K562 (cell line): ENCODE results near the gene NAA15. TPM values are rescaled to one million over a fixed set of nuclear protein-coding genes. Genes with fewer than 3 reads are reported as not detected.

ENCODE experiments used
- CEBPB ChIP-seq: fragments of 450-650 bp; IDR thresholded peaks from 2 replicates; pipeline ENCODE4 v1.6.1; 2016; ENCODE audit warnings: missing genetic modification characterization, missing compliant biosample characterization
- CHD1 ChIP-seq: fragments of 200-600 bp; sonication (generic); IDR thresholded peaks from one replicate; pipeline ENCODE4 v1.6.1; 2012; ENCODE audit warnings: mild to moderate bottlenecking, moderate library complexity, low read length, inconsistent platforms
- MEF2D ChIP-seq: conservative IDR thresholded peaks from 2 replicates; pipeline ENCODE4 v1.6.1; 2016; ENCODE audit warnings: low read depth, missing genetic modification characterization, missing compliant biosample characterization
- SAFB ChIP-seq: fragments of 200-400 bp; formaldehyde crosslinking; IDR thresholded peaks from 2 replicates; pipeline ENCODE4 v1.6.1; 2017; ENCODE audit warnings: low read depth, low read length, borderline replicate concordance
- SIN3B ChIP-seq: fragments of 450-650 bp; IDR thresholded peaks from 2 replicates; pipeline ENCODE4 v1.6.1; 2017; ENCODE audit warnings: low read depth, mild to moderate bottlenecking, moderate library complexity
- TCF3 ChIP-seq: sonication (generic); formaldehyde crosslinking; IDR thresholded peaks from 2 replicates; pipeline ENCODE4 v1.4.0; 2020; ENCODE audit warnings: mild to moderate bottlenecking, missing genetic modification reagents
- TEAD2 ChIP-seq: fragments of 450-650 bp; IDR thresholded peaks from 2 replicates; pipeline ENCODE4 v1.6.1; 2016; ENCODE audit warnings: missing genetic modification characterization, control low read depth, missing compliant biosample characterization
- XRCC5 ChIP-seq: fragments of 200-400 bp; formaldehyde crosslinking; IDR thresholded peaks from 2 replicates; pipeline ENCODE4 v1.6.1; 2017; ENCODE audit warnings: low read depth, mild to moderate bottlenecking, low read length
- ZFP36 ChIP-seq: fragments of 150-350 bp; IDR thresholded peaks from 2 replicates; pipeline ENCODE4 v1.6.1; 2018; ENCODE audit warnings: low read length, low read depth; ENCODE audit not compliant: partially characterized antibody
- ZNF253 ChIP-seq: fragments of 250-450 bp; sonication (Bioruptor Pico); conservative IDR thresholded peaks from 2 replicates; pipeline ENCODE4 v1.6.1; 2021; ENCODE audit warnings: mild to moderate bottlenecking
- ZNF354B ChIP-seq: fragments of 250-450 bp; sonication (Bioruptor Pico); IDR thresholded peaks from 2 replicates; pipeline ENCODE4 v1.4.0; 2020
- ZNF695 ChIP-seq: fragments of 450-650 bp; formaldehyde crosslinking; IDR thresholded peaks from 2 replicates; pipeline ENCODE4 v1.4.0; 2020; ENCODE audit warnings: mild to moderate bottlenecking, moderate library complexity
- polyA plus RNA-seq, 8 experiments: library from polyadenylated mRNA; depleted of rRNA in 4 of 8; stranded (reverse) in 5 of 8; unstranded in 3 of 8; fragments of >200 nt; fragmentation: Nextera tagmentation in 2 of 8; fragmentation: Illumina TruSeq in 1 of 8; extraction: Ambion mirVana in 2 of 8; extraction: Trizol in 1 of 8; gene quantifications; 2 replicates each; pipeline versions ENCODE4 v1.2.1 to v1.2.3, GENCODE V29; 2011 to 2014; ENCODE audit warnings: inconsistent platforms in 1 of 8, missing spikeins in 1 of 8
- total RNA-seq, 7 experiments: library from RNA; depleted of rRNA in 6 of 7; stranded (reverse); fragments of >200 nt in 6 of 7; fragmentation: Illumina TruSeq in 2 of 7; extraction: Trizol in 2 of 7; gene quantifications; 2 replicates each; pipeline versions ENCODE4 v1.2.1 to v1.2.3, GENCODE V29; 2011 to 2021; ENCODE audit warnings: low replicate concordance in 1 of 7
- TF ChIP-seq, protein P1 (sequence below): IDR thresholded peaks from 2 replicates; pipeline ENCODE4 v1.6.1; 2012; ENCODE audit warnings: low read depth, low read length, improper control_type of control experiment, borderline replicate concordance
- TF ChIP-seq, protein P2 (sequence below): fragments of 450-650 bp; formaldehyde crosslinking; IDR thresholded peaks from 2 replicates; pipeline ENCODE4 v1.4.0; 2020; ENCODE audit warnings: mild to moderate bottlenecking, moderate library complexity
- TF ChIP-seq, protein P3 (sequence below): sonication (generic); formaldehyde crosslinking; IDR thresholded peaks from 2 replicates; pipeline ENCODE4 v1.8.0; 2022; ENCODE audit warnings: mild to moderate bottlenecking, missing genetic modification reagents
- TF ChIP-seq, protein P4 (sequence below): fragments of 450-650 bp; IDR thresholded peaks from one replicate; pipeline ENCODE4 v1.6.1; 2018; ENCODE audit warnings: mild to moderate bottlenecking, moderate library complexity; ENCODE audit not compliant: partially characterized antibody
- TF ChIP-seq, protein P5 (sequence below): fragments of 450-650 bp; IDR thresholded peaks from 2 replicates; pipeline ENCODE4 v1.7.1; 2018; ENCODE audit warnings: mild to moderate bottlenecking, low read depth; ENCODE audit not compliant: partially characterized antibody
- TF ChIP-seq, protein P6 (sequence below): fragments of 250-450 bp; sonication (Bioruptor Pico); IDR thresholded peaks from 2 replicates; pipeline ENCODE4 v1.8.0; 2022; ENCODE audit warnings: inconsistent platforms

NAA15 gene
- total and polyA plus RNA-seq, 9 of the 15 experiments (the other 6 are each of a cell fraction or from before 2014, with no cell fraction given) = 37.8 to 117 (median 63.2) TPM

DNA sequence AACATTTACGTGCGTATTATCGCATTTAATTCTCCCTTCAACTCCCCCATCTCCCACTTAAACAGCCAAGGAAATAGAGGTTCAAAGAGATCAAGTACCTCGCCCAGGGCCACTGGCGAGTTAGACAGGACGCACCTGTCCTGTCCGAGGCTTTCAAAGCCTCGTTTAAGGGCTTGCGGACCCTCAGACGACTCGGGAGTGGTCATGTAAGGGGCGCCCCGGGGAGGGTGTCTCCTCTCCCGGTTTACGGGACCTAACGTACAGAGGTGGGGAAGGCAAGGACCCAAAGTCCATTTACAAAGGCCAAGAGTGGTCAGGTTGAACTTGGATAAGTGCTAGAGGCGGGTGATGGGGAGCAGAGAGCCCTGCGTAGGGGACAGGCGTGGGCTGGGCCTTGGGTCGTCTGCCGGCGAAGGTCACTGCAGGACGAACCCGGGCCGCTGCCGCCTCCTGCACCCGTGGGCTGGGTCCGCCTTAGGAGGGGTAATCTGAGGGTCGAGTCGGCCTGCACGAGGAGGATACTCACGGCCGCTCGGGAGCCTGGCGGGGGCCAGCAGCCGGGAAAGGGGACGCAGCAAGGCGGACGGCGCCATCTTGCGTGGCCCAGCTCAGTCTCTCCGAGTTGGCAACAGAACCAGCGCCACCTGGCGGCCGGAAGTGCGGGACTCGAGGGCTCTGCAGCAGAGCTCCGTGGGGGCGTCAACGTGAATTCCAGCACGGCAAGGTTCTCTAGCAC lies 5.9 kb upstream of the NAA15 start (continued):
- TF ChIP-seq, protein P1, sequence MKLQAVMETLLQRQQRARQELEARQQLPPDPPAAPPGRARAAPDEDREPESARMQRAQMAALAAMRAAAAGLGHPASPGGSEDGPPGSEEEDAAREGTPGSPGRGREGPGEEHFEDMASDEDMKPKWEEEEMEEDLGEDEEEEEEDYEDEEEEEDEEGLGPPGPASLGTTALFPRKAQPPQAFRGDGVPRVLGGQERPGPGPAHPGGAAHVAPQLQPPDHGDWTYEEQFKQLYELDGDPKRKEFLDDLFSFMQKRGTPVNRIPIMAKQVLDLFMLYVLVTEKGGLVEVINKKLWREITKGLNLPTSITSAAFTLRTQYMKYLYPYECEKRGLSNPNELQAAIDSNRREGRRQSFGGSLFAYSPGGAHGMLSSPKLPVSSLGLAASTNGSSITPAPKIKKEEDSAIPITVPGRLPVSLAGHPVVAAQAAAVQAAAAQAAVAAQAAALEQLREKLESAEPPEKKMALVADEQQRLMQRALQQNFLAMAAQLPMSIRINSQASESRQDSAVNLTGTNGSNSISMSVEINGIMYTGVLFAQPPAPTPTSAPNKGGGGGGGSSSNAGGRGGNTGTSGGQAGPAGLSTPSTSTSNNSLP = no peak
- TF ChIP-seq TEAD2 (tag) (no peak), CEBPB (tag) (no peak), SAFB (peak; percentile 61; the same call in 1 of the 2 replicates), XRCC5 (peak; percentile 90; the same call in 1 of the 2 replicates), MEF2D (tag) (no peak), TCF3 (CRISPR knock-in tag) (peak; percentile 44; the same call in 1 of the 2 replicates), ZNF354B (CRISPR knock-in tag) (no peak), ZFP36 (peak; percentile 19), ZNF253 (CRISPR knock-in tag) (no peak), SIN3B (peak; percentile 75; the same call in 1 of the 2 replicates), ZNF695 (CRISPR knock-in tag) (no peak), CHD1 (no peak)
- TF ChIP-seq, protein P2, sequence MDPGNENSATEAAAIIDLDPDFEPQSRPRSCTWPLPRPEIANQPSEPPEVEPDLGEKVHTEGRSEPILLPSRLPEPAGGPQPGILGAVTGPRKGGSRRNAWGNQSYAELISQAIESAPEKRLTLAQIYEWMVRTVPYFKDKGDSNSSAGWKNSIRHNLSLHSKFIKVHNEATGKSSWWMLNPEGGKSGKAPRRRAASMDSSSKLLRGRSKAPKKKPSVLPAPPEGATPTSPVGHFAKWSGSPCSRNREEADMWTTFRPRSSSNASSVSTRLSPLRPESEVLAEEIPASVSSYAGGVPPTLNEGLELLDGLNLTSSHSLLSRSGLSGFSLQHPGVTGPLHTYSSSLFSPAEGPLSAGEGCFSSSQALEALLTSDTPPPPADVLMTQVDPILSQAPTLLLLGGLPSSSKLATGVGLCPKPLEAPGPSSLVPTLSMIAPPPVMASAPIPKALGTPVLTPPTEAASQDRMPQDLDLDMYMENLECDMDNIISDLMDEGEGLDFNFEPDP (CRISPR knock-in tag) = no peak
- TF ChIP-seq, protein P3, sequence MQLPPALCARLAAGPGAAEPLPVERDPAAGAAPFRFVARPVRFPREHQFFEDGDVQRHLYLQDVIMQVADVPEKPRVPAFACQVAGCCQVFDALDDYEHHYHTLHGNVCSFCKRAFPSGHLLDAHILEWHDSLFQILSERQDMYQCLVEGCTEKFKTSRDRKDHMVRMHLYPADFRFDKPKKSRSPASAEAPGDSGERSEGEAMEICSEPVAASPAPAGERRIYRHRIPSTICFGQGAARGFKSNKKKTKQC (CRISPR knock-in tag) = peak; percentile 93
- TF ChIP-seq, protein P4, sequence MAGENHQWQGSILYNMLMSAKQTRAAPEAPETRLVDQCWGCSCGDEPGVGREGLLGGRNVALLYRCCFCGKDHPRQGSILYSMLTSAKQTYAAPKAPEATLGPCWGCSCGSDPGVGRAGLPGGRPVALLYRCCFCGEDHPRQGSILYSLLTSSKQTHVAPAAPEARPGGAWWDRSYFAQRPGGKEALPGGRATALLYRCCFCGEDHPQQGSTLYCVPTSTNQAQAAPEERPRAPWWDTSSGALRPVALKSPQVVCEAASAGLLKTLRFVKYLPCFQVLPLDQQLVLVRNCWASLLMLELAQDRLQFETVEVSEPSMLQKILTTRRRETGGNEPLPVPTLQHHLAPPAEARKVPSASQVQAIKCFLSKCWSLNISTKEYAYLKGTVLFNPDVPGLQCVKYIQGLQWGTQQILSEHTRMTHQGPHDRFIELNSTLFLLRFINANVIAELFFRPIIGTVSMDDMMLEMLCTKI = no peak
- TF ChIP-seq, protein P5, sequence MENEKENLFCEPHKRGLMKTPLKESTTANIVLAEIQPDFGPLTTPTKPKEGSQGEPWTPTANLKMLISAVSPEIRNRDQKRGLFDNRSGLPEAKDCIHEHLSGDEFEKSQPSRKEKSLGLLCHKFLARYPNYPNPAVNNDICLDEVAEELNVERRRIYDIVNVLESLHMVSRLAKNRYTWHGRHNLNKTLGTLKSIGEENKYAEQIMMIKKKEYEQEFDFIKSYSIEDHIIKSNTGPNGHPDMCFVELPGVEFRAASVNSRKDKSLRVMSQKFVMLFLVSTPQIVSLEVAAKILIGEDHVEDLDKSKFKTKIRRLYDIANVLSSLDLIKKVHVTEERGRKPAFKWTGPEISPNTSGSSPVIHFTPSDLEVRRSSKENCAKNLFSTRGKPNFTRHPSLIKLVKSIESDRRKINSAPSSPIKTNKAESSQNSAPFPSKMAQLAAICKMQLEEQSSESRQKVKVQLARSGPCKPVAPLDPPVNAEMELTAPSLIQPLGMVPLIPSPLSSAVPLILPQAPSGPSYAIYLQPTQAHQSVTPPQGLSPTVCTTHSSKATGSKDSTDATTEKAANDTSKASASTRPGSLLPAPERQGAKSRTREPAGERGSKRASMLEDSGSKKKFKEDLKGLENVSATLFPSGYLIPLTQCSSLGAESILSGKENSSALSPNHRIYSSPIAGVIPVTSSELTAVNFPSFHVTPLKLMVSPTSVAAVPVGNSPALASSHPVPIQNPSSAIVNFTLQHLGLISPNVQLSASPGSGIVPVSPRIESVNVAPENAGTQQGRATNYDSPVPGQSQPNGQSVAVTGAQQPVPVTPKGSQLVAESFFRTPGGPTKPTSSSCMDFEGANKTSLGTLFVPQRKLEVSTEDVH = no peak
- TF ChIP-seq, protein P6, sequence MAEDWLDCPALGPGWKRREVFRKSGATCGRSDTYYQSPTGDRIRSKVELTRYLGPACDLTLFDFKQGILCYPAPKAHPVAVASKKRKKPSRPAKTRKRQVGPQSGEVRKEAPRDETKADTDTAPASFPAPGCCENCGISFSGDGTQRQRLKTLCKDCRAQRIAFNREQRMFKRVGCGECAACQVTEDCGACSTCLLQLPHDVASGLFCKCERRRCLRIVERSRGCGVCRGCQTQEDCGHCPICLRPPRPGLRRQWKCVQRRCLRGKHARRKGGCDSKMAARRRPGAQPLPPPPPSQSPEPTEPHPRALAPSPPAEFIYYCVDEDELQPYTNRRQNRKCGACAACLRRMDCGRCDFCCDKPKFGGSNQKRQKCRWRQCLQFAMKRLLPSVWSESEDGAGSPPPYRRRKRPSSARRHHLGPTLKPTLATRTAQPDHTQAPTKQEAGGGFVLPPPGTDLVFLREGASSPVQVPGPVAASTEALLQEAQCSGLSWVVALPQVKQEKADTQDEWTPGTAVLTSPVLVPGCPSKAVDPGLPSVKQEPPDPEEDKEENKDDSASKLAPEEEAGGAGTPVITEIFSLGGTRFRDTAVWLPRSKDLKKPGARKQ (CRISPR knock-in tag) = no peak
